HEK293 (cell line): ENCODE results near the gene EPB41L2.

Experiments
- CTCF ChIA-PET: fragments of 350-600 bp; formaldehyde crosslinking; extraction: SDS; loops from one replicate; lab custom pipeline; 2021; ENCODE audit warnings: antibody characterized with exemption; lab: Yijun Ruan, JAX
- POLR2A ChIA-PET: fragments of 300-600 bp; formaldehyde crosslinking; extraction: SDS; loops from one replicate; lab custom pipeline; 2020; ENCODE audit warnings: antibody characterized with exemption, inconsistent platforms; lab: Yijun Ruan, JAX
- H3K27ac ChIP-seq: fragments of 200-500 bp; sonication (Bioruptor generic); 2 replicates; pipeline ENCODE4 v1.5.1; 2014; ENCODE audit warnings: low read depth, low read length, control low read depth, inconsistent platforms; ENCODE audit errors: extremely low read depth
- H3K36me3 ChIP-seq, 2 experiments: fragments of 200-500 bp in 1 of 2; sonication (Bioruptor generic) in 1 of 2; 1 replicate in 1 of 2; 2 replicates in 1 of 2; pipeline ENCODE4 v1.5.1; 2014 to 2017; ENCODE audit warnings: inconsistent platforms in 2 of 2, low read length in 2 of 2; ENCODE audit not compliant: control insufficient read depth in 2 of 2, insufficient read depth in 1 of 2
- H3K4me1 ChIP-seq: fragments of 200-500 bp; sonication (Bioruptor generic); 2 replicates; pipeline ENCODE4 v1.5.1; 2014; ENCODE audit warnings: mild to moderate bottlenecking, low read length, inconsistent platforms; ENCODE audit not compliant: control insufficient read depth, insufficient read depth
- H3K4me3 ChIP-seq: 2 replicates; pipeline ENCODE4 v1.5.1; 2011; ENCODE audit warnings: low read depth, mild to moderate bottlenecking, control low read depth, low read length, moderate library complexity
- H3K9me3 ChIP-seq: fragments of 200-500 bp; sonication (Bioruptor generic); 2 replicates; pipeline ENCODE4 v1.5.1; 2014; ENCODE audit warnings: low read depth, low read length, inconsistent platforms; ENCODE audit not compliant: control insufficient read depth, insufficient read depth
- EGR2 ChIP-seq: fragments of 450-650 bp; formaldehyde crosslinking; IDR thresholded peaks from 2 replicates; pipeline ENCODE4 v1.5.1; 2016; ENCODE audit warnings: low read depth, missing biosample characterization, missing genetic modification characterization
- MZF1 ChIP-seq: fragments of 450-650 bp; formaldehyde crosslinking; IDR thresholded peaks from 2 replicates; pipeline ENCODE4 v1.5.1; 2017; ENCODE audit warnings: missing biosample characterization, missing genetic modification characterization, borderline replicate concordance
- SCRT1 ChIP-seq: fragments of 450-650 bp; formaldehyde crosslinking; IDR thresholded peaks from 2 replicates; pipeline ENCODE4 v1.5.1; 2016; ENCODE audit warnings: missing biosample characterization, missing genetic modification characterization, borderline replicate concordance
- SCRT2 ChIP-seq: fragments of 450-650 bp; formaldehyde crosslinking; IDR thresholded peaks from 2 replicates; pipeline ENCODE4 v1.5.1; 2016; ENCODE audit warnings: missing biosample characterization, missing genetic modification characterization
- TCF7L2 ChIP-seq: IDR thresholded peaks from 2 replicates; pipeline ENCODE4 v1.6.1; 2011; ENCODE audit warnings: low read depth, mild to moderate bottlenecking, inconsistent platforms, low read length, moderate library complexity, borderline replicate concordance
- YY1 ChIP-seq: fragments of 450-650 bp; formaldehyde crosslinking; IDR thresholded peaks from 2 replicates; pipeline ENCODE4 v1.5.1; 2018; ENCODE audit warnings: missing biosample characterization, missing genetic modification characterization
- ZBTB17 ChIP-seq: fragments of 450-650 bp; formaldehyde crosslinking; IDR thresholded peaks from 2 replicates; pipeline ENCODE4 v1.5.1; 2016; ENCODE audit warnings: missing biosample characterization, missing genetic modification characterization
- ZBTB7A ChIP-seq: fragments of 450-650 bp; formaldehyde crosslinking; IDR thresholded peaks from 2 replicates; pipeline ENCODE4 v1.5.1; 2016; ENCODE audit warnings: low read depth, missing biosample characterization, missing genetic modification characterization
- ZFP3 ChIP-seq: fragments of 450-650 bp; formaldehyde crosslinking; IDR thresholded peaks from 2 replicates; pipeline ENCODE4 v1.5.1; 2016; ENCODE audit warnings: low read depth, missing biosample characterization, missing genetic modification characterization
- ZNF133 ChIP-seq: fragments of 450-650 bp; formaldehyde crosslinking; IDR thresholded peaks from 2 replicates; pipeline ENCODE4 v1.5.1; 2016; ENCODE audit warnings: missing biosample characterization, missing genetic modification characterization
- ZNF335 ChIP-seq: fragments of 450-650 bp; formaldehyde crosslinking; conservative IDR thresholded peaks from 2 replicates; pipeline ENCODE4 v1.5.1; 2016; ENCODE audit warnings: missing biosample characterization, missing genetic modification characterization
- ZNF341 ChIP-seq: fragments of 450-650 bp; formaldehyde crosslinking; IDR thresholded peaks from 2 replicates; pipeline ENCODE4; 2016; ENCODE audit warnings: low read depth, missing biosample characterization, missing genetic modification characterization
- ZNF391 ChIP-seq: fragments of 450-650 bp; formaldehyde crosslinking; IDR thresholded peaks from 2 replicates; pipeline ENCODE4 v1.5.1; 2016; ENCODE audit warnings: low read depth, missing biosample characterization, missing genetic modification characterization, borderline replicate concordance
- ZNF514 ChIP-seq: fragments of 450-650 bp; formaldehyde crosslinking; IDR thresholded peaks from 2 replicates; pipeline ENCODE4 v1.5.1; 2016; ENCODE audit warnings: missing biosample characterization, missing genetic modification characterization
- ZNF548 ChIP-seq: fragments of 450-650 bp; formaldehyde crosslinking; IDR thresholded peaks from 2 replicates; pipeline ENCODE4 v1.5.1; 2016; ENCODE audit warnings: missing biosample characterization, missing genetic modification characterization
- ZNF585B ChIP-seq: fragments of 450-650 bp; formaldehyde crosslinking; IDR thresholded peaks from 2 replicates; pipeline ENCODE4 v1.5.1; 2016; ENCODE audit warnings: missing biosample characterization, missing genetic modification characterization
- ZNF776 ChIP-seq: fragments of 450-650 bp; formaldehyde crosslinking; IDR thresholded peaks from 2 replicates; pipeline ENCODE4 v1.5.0; 2017; ENCODE audit warnings: missing biosample characterization, missing genetic modification characterization, borderline replicate concordance
- ZSCAN30 ChIP-seq: fragments of 450-650 bp; IDR thresholded peaks from 2 replicates; pipeline ENCODE4 v1.5.1; 2018; ENCODE audit warnings: missing biosample characterization, mild to moderate bottlenecking, missing genetic modification characterization, moderate library complexity
- ZXDB ChIP-seq: fragments of 450-650 bp; formaldehyde crosslinking; IDR thresholded peaks from 2 replicates; pipeline ENCODE4 v1.5.1; 2016; ENCODE audit warnings: missing biosample characterization, missing genetic modification characterization
- TF ChIP-seq, protein P1 (sequence below): fragments of 450-650 bp; formaldehyde crosslinking; IDR thresholded peaks from 2 replicates; pipeline ENCODE4 v1.5.1; 2016; ENCODE audit warnings: missing biosample characterization, missing genetic modification characterization
- TF ChIP-seq, protein P2 (sequence below): fragments of 450-650 bp; formaldehyde crosslinking; IDR thresholded peaks from 2 replicates; pipeline ENCODE4 v1.5.1; 2016; ENCODE audit warnings: missing biosample characterization, missing genetic modification characterization
- TF ChIP-seq, protein P3 (sequence below): fragments of 450-650 bp; formaldehyde crosslinking; IDR thresholded peaks from 2 replicates; pipeline ENCODE4 v1.5.1; 2017; ENCODE audit warnings: missing biosample characterization, missing genetic modification characterization
- TF ChIP-seq, protein P4 (sequence below): fragments of 450-650 bp; formaldehyde crosslinking; IDR thresholded peaks from 2 replicates; pipeline ENCODE4 v1.5.1; 2016; ENCODE audit warnings: missing biosample characterization, missing genetic modification characterization

EPB41L2 gene

DNA sequence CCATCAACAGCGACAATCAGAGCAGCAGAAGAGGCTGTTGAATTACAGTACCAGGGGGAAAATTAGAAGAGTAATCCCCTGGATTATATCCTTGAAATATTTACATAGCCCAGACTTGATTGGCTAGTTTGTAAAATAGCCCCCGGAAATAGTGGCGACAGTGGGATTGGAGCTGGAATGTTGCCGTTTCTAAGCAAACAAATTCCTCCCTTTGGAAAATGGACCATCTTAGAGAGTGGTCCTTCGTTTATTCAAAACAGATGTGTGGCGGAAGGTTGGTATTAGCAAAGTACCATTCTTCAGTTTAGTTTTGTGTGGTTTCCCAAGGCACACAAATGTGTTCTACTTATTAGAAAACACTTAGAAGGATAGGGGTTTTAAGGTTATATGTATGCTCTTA is 4.5 kb upstream of the EPB41L2 start:
- Histone ChIP-seq H3K4me1 (peaks cover 4% of the 10 kb centered on the region), H3K27ac (no peak overlapping the region), H3K36me3 (no peaks in the 10 kb centered on the region), H3K9me3 (no peaks in the 10 kb centered on the region), H3K4me3 (no peak overlapping the region)
- ChIA-PET CTCF (no interaction called here), POLR2A (no interaction called here)
- TF ChIP-seq ZXDB (tag by site-specific recombination): no peak
- TF ChIP-seq, protein P1, sequence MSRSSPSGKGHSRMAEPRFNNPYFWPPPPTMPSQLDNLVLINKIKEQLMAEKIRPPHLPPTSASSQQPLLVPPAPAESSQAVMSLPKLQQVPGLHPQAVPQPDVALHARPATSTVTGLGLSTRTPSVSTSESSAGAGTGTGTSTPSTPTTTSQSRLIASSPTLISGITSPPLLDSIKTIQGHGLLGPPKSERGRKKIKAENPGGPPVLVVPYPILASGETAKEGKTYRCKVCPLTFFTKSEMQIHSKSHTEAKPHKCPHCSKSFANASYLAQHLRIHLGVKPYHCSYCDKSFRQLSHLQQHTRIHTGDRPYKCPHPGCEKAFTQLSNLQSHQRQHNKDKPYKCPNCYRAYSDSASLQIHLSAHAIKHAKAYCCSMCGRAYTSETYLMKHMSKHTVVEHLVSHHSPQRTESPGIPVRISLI (tag by site-specific recombination): no peak
- TF ChIP-seq ZNF776 (tag by site-specific recombination): no peak

DNA sequence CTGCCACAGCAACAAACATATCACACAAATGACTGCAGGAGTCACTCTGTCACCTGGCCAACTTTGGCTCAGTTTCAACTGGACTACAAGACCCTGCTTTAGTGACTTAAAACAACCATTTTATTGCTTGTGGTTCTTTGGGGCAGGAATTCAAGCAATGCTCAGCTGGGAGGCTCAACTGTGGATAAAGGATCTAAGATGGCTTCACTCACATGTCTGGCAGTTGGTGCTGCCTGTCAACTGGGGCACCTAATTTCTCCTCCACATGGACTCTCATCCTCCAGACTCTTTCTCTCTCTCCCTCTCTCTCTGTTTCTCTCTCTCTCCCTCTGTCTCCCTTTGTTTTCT is 2.8 kb upstream of the EPB41L2 start:
- CTCF ChIA-PET: interaction anchor here (0.6 kb wide), 1 partner anchor 468 kb away, joined by 3 read pairs; no protein-coding TSS in a partner anchor
- TF ChIP-seq ZNF391 (tag by site-specific recombination): no peak
- no peak for TF ChIP-seq ZNF548 (tag by site-specific recombination)
- 0 out of 2 replicates have a peak, but pooled peaks have one; percentile 4 for TF ChIP-seq ZNF335 (tag by site-specific recombination)
- peaks cover 9% of the 10 kb centered on the region for H3K4me1 ChIP-seq
- no peak overlapping the region for H3K4me3 ChIP-seq
- POLR2A ChIA-PET: no interaction called here
- H3K9me3 ChIP-seq: no peaks in the 10 kb centered on the region
- no peaks in the 10 kb centered on the region for H3K36me3 ChIP-seq
- no peak overlapping the region for H3K27ac ChIP-seq

DNA sequence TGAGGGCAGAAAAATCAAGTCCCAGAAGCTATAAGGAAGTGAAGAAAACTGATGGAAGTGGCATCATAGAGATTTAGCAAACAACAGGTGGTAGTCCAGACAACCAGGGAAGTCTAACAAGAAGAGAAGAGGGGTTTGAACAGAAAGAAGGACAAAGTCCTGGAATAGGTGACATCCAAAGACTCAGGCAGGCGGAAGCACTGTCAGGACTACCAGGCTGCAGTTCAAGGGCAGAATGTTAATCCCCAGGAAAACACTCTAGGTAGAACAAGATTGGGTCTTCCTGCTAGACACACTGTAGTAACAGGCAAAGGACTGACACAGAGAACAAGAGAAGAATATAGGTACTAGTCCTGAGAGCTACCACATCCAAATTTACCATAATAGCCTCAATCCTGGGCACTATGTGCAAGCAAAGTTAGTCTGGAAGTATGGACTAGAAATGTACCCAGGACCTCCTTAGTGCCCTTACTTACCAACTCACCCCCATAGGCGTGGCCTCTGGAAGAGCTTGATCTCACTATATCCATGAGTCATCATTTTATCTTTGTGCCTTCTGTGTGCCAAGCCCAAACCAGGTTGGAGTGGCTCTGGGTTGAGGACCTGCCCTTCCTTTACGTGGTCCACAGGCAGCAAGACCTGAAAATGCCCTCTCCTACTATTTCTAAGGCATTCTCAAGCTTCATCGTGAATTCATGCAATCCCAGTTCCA is 2.2 kb upstream of the EPB41L2 start:
- no peaks in the 10 kb centered on the region for H3K9me3 ChIP-seq
- ChIA-PET POLR2A (no interaction called here), CTCF (interaction anchor here (0.6 to 1.1 kb wide), 3 partner anchors 52 to 469 kb away, joined by 3 read pairs; partner anchors contain the start of gene AKAP7)
- no peak overlapping the region for H3K4me3 ChIP-seq
- peaks cover 9% of the 10 kb centered on the region for H3K4me1 ChIP-seq
- no peaks in the 10 kb centered on the region for H3K36me3 ChIP-seq
- no peak overlapping the region for H3K27ac ChIP-seq
- TF ChIP-seq ZFP3 (no peak), ZSCAN30 (tag by site-specific recombination) (no peak), ZBTB17 (tag by site-specific recombination) (0 out of 2 replicates have a peak, but pooled peaks have one; percentile 20), SCRT2 (tag by site-specific recombination) (peak; percentile 89), ZNF585B (tag by site-specific recombination) (no peak), SCRT1 (tag by site-specific recombination) (peak; percentile 63; the same call in 1 of the 2 replicates), YY1 (tag by site-specific recombination) (no peak), ZNF133 (no peak), ZBTB7A (tag by site-specific recombination) (no peak), TCF7L2 (no peak), ZNF341 (tag by site-specific recombination) (peak; percentile 50; the same call in 1 of the 2 replicates), MZF1 (no peak), EGR2 (no peak), ZNF514 (tag by site-specific recombination) (no peak)
- TF ChIP-seq, protein P1 (tag by site-specific recombination): no peak
- TF ChIP-seq, protein P2, sequence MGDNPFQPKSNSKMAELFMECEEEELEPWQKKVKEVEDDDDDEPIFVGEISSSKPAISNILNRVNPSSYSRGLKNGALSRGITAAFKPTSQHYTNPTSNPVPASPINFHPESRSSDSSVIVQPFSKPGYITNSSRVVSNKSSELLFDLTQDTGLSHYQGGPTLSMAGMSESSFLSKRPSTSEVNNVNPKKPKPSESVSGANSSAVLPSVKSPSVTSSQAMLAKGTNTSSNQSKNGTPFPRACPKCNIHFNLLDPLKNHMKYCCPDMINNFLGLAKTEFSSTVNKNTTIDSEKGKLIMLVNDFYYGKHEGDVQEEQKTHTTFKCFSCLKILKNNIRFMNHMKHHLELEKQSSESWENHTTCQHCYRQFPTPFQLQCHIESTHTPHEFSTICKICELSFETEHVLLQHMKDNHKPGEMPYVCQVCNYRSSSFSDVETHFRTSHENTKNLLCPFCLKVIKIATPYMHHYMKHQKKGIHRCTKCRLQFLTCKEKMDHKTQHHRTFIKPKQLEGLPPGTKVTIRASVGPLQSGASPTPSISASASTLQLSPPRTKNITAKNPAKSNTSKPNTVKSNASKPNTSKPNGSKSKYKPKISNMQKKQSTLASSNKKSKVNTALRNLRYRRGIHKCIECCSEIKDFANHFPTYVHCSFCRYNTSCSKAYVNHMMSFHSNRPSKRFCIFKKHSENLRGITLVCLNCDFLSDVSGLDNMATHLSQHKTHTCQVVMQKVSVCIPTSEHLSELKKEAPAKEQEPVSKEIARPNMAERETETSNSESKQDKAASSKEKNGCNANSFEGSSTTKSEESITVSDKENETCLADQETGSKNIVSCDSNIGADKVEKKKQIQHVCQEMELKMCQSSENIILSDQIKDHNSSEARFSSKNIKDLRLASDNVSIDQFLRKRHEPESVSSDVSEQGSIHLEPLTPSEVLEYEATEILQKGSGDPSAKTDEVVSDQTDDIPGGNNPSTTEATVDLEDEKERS (tag by site-specific recombination): no peak
- TF ChIP-seq, protein P3, sequence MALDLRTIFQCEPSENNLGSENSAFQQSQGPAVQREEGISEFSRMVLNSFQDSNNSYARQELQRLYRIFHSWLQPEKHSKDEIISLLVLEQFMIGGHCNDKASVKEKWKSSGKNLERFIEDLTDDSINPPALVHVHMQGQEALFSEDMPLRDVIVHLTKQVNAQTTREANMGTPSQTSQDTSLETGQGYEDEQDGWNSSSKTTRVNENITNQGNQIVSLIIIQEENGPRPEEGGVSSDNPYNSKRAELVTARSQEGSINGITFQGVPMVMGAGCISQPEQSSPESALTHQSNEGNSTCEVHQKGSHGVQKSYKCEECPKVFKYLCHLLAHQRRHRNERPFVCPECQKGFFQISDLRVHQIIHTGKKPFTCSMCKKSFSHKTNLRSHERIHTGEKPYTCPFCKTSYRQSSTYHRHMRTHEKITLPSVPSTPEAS (tag by site-specific recombination): no peak
- TF ChIP-seq, protein P4, sequence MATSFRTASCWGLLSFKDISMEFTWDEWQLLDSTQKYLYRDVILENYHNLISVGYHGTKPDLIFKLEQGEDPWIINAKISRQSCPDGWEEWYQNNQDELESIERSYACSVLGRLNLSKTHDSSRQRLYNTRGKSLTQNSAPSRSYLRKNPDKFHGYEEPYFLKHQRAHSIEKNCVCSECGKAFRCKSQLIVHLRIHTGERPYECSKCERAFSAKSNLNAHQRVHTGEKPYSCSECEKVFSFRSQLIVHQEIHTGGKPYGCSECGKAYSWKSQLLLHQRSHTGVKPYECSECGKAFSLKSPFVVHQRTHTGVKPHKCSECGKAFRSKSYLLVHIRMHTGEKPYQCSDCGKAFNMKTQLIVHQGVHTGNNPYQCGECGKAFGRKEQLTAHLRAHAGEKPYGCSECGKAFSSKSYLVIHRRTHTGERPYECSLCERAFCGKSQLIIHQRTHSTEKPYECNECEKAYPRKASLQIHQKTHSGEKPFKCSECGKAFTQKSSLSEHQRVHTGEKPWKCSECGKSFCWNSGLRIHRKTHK (tag by site-specific recombination): no peak
